Uterus (tissue), 2 donors: ENCODE measurements around the gene SLC35G3.

Source experiments
- POLR2A ChIP-seq, 2 donors: fragments of 450-650 bp; IDR thresholded peaks; one replicate each; pipeline ENCODE4 v1.6.1; 2016; ENCODE audit warnings: antibody characterized with exemption in 2 of 2, mild to moderate bottlenecking in 1 of 2, moderate library complexity in 1 of 2
- TF ChIP-seq, protein P1 (sequence below), 4 experiments: fragments of 200-600 bp in 2 of 4; fragments of 450-650 bp in 2 of 4; sonication (generic) in 2 of 4; IDR thresholded peaks; one replicate each; pipeline ENCODE4 v1.5.1; 2016 to 2019; ENCODE audit warnings: antibody characterized with exemption in 4 of 4, mild to moderate bottlenecking in 2 of 4, moderate library complexity in 1 of 4

DNA sequence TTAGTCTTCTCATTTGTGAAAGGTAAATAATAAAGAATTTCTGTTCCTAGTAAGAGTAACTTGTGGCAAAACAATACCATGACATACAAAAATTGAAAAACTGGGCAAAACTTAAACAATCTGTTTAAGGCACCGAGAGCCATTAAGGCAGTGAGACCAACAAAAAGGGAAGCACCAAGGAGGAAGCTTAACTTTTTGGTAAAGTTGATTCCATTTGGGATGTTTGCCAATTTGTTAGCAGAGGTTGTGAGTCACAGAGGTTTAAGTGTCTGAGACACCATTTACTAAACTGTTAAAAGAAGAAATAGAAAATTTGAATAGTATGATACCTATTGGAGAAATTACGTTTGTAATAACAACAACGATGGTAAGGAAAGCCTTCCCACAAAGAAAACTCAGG, 4.9 kb downstream of the SLC35G3 start:
- TF ChIP-seq, protein P1, sequence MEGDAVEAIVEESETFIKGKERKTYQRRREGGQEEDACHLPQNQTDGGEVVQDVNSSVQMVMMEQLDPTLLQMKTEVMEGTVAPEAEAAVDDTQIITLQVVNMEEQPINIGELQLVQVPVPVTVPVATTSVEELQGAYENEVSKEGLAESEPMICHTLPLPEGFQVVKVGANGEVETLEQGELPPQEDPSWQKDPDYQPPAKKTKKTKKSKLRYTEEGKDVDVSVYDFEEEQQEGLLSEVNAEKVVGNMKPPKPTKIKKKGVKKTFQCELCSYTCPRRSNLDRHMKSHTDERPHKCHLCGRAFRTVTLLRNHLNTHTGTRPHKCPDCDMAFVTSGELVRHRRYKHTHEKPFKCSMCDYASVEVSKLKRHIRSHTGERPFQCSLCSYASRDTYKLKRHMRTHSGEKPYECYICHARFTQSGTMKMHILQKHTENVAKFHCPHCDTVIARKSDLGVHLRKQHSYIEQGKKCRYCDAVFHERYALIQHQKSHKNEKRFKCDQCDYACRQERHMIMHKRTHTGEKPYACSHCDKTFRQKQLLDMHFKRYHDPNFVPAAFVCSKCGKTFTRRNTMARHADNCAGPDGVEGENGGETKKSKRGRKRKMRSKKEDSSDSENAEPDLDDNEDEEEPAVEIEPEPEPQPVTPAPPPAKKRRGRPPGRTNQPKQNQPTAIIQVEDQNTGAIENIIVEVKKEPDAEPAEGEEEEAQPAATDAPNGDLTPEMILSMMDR (IDR thresholded peaks at IDR 0.05) = no peak
- no peak for TF ChIP-seq POLR2A (IDR thresholded peaks at IDR 0.05)
